CD4-positive, alpha-beta T cell treated with Interleukin-12 subunit alpha and Interleukin-12 subunit beta, for 1 hour (primary cell): Measurements from ENCODE around the gene SPATA7.
"Not testable (repeated sequence)": the region's sequence is repeated elsewhere in the genome, so short reads cannot be mapped to it uniquely, and the experiment has no call there.

Experiments used
- DNase-seq: peaks from one replicate; pipeline ENCODE4 v3.0.0-alpha.2; 2020

The SPATA7 gene

DNA sequence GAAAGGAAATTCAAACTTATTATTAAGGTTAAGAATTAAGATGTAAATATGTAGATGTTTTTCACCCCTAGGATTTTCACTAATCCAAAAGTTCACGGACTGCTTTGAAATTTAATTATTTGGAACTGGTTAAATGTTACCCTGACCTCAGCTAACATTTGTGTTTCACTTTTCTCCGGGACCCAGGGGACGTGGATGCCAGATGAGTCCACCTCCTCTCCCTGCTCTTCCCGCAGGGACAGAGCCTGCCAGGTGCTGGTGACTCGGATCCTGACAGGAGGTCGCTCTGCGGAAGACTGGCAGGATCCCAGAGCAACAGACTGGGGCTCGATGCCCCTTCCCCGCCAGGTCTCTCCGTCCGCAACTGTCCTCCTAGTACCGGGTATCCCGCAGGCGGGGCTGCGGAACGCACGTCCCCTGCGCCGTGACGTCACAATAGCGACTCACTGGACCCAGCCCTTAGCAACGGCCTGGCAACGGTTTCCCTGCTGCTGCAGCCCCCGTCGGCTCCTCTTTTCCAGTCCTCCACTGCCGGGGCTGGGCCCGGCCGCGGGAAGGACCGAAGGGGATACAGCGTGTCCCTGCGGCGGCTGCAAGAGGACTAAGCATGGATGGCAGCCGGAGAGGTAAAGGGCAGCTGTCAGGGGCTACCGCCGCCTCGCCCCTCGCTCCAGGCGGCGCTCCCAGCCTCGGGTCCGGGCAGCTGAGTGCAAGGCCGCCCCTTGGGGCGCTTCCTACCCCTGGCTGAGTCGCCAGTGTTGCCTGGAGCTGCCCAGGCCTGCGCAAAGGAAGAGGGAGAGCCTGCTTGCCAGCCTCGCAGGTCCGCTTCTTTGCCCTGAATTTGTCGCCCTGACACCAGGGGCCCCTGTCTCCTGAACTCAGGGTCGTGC lies at the start of gene SPATA7:
TSS of gene SPATA7 (plus strand) at position 446 of the 890 bp plus-strand sequence. CDS start at position 608, 162 bp downstream.
- peak; percentile 81 for DNase-seq

GRCh38 chr14:88340357-88340756 lies 45.1 kb upstream of the SPATA7 start:
- no peak for DNase-seq

DNA sequence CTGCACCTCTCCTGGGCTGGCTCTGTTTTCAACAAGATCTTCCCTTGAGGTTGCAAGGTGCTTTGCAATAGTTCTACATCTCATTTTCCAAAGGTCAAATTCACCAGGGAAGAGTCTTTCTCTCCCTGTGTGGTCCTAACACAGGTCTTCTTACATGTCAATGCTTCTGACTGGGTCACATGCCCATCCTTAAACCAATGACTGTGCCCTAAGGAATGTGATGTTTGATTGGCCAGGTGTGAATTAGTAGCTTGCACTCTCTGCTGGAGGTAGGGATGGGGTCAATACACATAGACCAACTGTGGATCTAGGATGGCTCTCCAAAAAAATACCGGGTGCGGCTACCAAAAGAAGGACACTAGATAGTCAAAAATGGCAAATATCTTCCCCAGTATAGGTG lies 42.5 kb upstream of the SPATA7 start:
- no peak for DNase-seq

GRCh38 chr14:88346048-88346639 lies 39.3 kb upstream of the SPATA7 start:
- DNase-seq, result no peak

DNA sequence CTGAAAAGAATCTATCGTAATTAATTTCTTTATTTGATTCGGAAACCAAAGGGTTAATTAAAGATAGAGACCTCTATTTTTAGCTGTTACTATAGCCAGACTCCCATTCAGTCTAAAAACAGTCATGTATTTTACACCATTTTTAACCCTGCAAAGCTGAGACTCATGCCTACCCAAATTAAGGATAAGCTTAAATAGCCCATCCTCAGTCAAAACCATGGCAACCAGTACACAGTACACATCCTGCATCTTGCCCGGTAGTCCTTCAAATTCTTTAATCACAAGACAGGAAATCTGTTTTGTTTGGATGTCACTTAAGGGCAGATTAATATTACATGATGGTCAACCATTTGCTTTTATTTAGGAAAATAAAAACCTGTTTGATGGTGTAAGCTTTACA lies 36.9 kb upstream of the SPATA7 start:
- no peak for DNase-seq

DNA sequence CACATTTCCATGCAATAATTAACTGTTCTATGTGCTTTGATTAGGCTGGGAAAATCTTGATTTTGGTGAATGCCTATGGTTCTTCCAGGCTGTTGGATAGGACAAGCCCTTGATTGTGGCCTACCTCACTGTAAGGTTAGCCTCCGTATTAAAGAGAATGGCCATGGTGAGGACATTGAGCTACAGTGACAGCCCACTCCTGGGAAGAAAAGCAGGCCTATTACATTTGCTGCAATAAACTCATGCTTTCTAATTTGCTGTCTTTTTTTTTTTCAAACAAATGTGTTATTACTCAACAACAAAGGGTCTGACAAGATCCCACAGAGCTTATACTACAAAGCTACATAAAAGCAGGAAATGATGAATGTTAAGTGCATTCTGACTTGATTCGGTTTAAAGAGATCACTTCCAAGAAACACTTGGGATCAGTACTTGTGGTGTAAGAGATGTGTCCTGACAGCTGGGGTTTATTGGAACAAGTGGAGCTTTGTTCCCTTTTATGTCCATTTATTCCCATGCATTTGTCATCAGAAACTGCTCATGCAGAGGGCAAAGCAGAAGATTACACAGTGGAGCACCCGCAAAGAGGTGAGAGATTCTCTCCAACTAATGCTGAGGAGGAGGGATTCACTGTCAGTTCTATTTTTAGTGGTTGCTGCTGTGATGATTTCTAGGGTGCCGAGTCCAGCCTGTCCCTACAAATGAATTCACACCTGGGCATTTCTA lies 33.3 kb upstream of the SPATA7 start:
- DNase-seq, result no peak

GRCh38 chr14:88352698-88353097 lies 32.8 kb upstream of the SPATA7 start:
- no peak for DNase-seq

DNA sequence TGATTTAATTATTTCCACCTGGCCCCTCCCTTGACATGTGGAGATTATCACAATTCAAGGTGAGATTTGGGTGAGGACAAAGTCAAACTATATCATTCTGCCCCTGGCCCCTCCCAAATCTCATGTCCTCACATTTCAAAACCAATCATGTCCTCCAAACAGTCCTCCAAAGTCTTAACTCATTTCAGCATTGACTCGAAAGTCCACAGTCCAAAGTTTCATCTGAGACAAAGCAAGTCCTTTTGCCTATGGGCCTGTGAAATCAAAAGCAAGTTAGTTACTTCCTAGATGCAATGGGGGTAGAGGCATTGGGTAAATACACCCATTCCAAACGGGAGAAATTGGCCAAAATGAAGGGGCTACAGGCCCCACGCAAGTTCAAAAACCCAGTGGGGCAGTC lies 31.1 kb upstream of the SPATA7 start:
- DNase-seq, result no peak

DNA sequence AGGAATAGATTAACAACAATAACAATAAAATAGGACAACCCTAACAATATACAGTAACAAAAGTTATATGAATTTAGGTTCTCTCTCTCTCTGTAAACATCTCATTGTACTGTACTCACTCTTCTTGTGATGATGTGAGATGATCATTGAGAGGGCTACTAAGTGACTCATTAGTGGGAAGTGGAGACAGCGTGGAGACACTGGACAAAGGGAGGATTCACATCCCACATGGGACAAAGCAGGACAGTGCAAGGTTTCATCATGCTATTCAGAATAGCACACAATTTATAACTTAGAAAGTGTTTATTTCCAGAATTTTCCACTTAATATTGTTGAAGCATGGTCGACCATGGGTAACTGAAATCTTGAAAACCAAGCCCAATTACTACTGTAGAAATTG lies 26.0 kb upstream of the SPATA7 start:
- no peak for DNase-seq

GRCh38 chr14:88363644-88364043 lies 21.8 kb upstream of the SPATA7 start:
- no peak for DNase-seq

DNA sequence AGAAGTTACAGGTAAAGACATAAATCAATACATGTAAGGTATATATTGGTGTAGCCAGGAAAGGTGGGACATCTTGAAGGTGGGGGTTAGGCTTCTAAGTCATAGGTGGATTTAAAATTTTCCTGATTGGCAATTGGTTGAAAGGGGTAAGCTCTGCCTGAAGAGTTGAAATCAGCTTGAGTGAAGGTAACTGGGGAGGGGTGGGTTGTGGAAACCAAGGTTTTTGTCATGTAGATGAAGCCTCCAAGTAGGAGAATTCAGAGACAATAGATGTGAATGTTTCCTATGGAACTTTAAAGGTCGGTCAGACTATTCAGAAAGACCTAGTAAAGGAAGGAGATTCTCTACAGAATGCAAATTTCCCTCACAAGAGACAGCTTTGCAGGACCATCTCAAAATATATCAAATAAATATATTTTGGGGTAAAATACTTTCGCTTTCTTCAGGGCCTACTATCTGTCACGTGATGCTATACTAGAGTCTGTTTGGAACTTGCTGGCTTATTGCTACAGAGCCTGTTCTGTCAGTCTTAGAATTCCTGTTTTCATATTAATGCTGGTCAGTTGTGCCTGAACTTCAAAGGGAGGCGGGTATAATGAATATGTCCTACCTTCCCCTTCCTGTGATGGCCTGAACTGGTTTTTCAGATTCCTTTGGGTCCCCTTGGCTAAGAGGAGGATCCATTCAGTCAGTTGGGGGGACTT lies 20.6 kb upstream of the SPATA7 start:
- DNase-seq, result no peak

DNA sequence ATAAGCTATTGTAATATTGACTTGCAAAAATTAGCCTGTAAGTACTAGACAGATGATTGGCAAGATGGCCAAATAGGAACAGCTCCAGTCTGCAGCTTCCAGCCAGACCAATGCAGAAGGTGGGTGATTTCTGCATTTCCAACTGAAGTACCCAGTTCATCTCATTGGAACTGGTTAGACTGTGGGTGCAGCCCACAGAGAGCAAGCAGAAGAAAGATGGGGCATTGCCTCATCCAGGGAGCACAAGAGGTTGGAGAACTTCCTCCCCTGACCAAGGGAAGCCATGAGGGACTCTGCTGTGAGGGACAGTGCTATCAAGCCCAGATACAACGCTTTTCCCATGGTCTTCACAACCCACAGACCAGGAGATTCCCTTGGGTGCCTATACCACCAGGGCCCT lies 16.0 kb upstream of the SPATA7 start:
- no peak for DNase-seq

GRCh38 chr14:88379706-88380343 lies 5.6 kb upstream of the SPATA7 start:
- no peak for DNase-seq

DNA sequence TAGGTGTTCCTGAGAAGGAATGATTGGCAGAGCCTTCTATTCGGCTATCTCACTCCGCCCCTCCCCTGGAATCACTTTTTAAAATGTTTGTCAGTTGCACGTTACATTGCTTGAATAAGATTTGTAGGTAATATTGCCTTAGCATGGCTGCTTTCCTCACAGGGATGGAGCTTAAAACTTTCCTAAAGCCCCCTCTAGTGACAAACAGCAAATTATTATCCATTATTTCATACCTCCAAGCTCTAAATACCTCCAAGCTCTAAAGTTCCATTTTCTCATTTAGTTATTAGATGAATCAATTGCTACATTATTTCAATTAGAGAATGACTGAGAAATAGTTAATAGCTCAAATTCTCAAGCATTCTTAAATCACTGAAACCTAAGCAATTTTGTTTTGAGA lies 5.1 kb upstream of the SPATA7 start:
- no peak for DNase-seq

GRCh38 chr14:88381634-88382033 lies 3.8 kb upstream of the SPATA7 start:
- DNase-seq, result not testable (repeated sequence)

- no peak for DNase-seq
Measured at GRCh38 chr14:88384718-88385117, 739 bp upstream of the SPATA7 start.

DNA sequence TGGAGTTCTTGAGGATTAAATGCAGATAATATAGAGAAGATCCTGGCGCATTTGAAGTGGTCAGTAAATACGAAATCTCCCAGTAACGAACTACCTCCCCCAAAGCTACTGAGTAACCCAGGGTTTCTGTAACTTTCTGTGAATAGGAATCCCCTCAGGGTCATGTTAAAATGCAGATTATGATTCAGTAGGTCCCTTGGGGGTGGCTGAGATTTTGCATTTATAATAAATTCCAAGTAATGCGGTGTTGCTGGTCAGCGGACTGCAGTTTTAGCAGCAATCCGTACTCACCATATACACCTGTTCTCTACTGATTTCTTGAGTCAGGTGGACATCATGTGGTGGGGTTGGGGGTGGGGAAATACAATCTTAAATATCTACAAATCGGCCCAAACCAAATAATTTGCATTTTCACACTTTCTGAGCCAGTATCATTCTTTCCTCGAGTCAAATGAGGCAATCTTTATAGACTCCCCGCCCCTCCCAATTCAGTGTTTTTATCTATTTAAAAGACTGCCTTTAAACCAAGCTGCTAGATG lies 868 bp downstream of the SPATA7 start:
- no peak for DNase-seq

DNA sequence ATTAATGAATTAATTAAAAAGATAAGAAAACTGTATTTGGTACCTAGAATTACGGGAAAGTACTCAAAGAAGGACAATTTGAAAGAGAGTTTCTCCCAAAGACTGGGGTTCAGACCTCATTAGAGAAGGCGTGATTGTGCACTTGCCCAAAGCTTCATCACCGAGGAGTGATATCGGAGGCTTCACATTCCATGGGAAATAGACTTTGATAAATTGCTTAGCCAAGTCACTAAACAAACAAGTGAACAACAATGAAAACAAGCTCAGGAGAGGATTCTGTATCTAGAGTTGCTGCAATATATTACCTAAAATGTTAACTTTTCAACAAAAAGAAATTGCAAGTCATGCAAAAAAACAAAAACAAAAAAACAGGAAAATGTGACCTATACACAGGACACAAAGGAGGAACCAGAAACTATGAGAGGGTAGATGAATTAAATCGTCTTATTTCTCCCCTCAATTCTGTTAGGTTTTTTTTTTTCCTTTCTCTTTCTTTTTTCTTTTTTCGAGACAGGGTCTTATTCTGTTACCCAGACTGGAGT lies 3.4 kb downstream of the SPATA7 start:
- DNase-seq, result no peak

DNA sequence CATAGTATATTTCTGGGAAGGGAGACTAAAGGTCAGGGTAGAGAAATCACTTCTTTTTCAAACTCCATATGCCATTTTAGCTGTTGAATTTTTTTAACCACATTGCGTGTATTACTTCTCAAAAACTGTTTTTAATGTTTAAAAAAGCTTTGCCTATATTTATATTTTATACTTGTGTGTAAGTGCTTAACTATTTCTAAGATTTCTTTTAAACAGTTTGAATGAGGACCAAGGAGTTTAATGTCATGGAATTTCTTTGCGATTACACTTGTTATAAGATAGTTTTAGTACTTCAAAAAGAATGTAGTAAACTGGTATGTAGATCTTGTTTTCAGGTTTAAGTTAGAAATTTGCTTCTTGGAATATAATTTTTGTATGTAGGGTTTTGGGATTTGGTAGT lies 7.2 kb downstream of the SPATA7 start:
- DNase-seq, result no peak

- DNase-seq, result no peak
Measured at GRCh38 chr14:88411039-88411438, 25.6 kb downstream of the SPATA7 start.

DNA sequence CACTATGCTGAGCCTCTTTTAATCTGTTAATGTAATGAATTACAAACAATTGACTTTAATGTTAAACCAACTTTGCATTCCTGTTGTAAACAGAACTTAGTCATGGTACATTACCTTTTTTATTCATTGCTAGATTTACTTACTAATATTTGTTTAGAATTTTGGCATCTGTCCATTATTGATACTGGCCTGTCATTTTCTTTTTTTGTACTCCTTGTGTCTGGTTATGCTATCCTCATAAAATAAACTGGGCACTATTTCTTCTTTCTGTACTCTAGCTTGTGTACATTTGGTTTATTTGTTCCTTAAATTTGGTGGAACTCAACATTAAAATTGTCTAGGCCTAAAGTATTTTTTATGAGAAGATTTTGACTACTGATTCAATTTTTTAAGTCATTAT lies 32.1 kb downstream of the SPATA7 start:
- DNase-seq, result no peak

GRCh38 chr14:88420187-88420586 lies 34.7 kb downstream of the SPATA7 start:
- DNase-seq, result no peak
